ENCODE results near the gene TMEM63C. TPM values are rescaled to one million over a fixed set of nuclear protein-coding genes. Genes with fewer than 3 reads are reported as not detected.
A peak's percentile ranks its signal among the peaks of the same experiment; 100 is the strongest.

TMEM63C gene
- total RNA-seq, 1 experiment from 2014 or later: 0.77 TPM

GRCh38 chr14:77198561-77198960 lies 17.0 kb downstream of the TMEM63C start:
- DNase-seq (ENCODE audit: low spot score): no peak

GRCh38 chr14:77199590-77199989 lies 18.0 kb downstream of the TMEM63C start:
- no peak for DNase-seq (ENCODE audit: low spot score)

- no peak for DNase-seq (ENCODE audit: low spot score)
Observed at GRCh38 chr14:77200406-77200985, 18.9 kb downstream of the TMEM63C start.

- DNase-seq (ENCODE audit: low spot score): no peak
Observed at GRCh38 chr14:77201696-77202095, 20.1 kb downstream of the TMEM63C start.

- no peak for DNase-seq (ENCODE audit: low spot score)
Observed at GRCh38 chr14:77203611-77204458, 22.2 kb downstream of the TMEM63C start.

GRCh38 chr14:77204459-77204771 lies 22.8 kb downstream of the TMEM63C start:
- DNase-seq (ENCODE audit: low spot score): no peak

- no peak for DNase-seq (ENCODE audit: low spot score)
Observed at GRCh38 chr14:77204907-77205306, 23.3 kb downstream of the TMEM63C start.

- no peak for DNase-seq (ENCODE audit: low spot score)
Observed at GRCh38 chr14:77205566-77205965, 24.0 kb downstream of the TMEM63C start.

GRCh38 chr14:77206261-77206824 lies 24.7 kb downstream of the TMEM63C start:
- no peak for DNase-seq (ENCODE audit: low spot score)

GRCh38 chr14:77206877-77207389 lies 25.3 kb downstream of the TMEM63C start:
- no peak for DNase-seq (ENCODE audit: low spot score)

GRCh38 chr14:77208291-77208978 lies 26.8 kb downstream of the TMEM63C start:
- peak; percentile 44 for DNase-seq (ENCODE audit: low spot score)

GRCh38 chr14:77208979-77209318 lies 27.4 kb downstream of the TMEM63C start:
- no peak for DNase-seq (ENCODE audit: low spot score)

- DNase-seq (ENCODE audit: low spot score): no peak
Observed at GRCh38 chr14:77212097-77212870, 30.7 kb downstream of the TMEM63C start.

- DNase-seq (ENCODE audit: low spot score): peak; percentile 25
Observed at GRCh38 chr14:77212943-77213678, 31.5 kb downstream of the TMEM63C start.

GRCh38 chr14:77213679-77214016 lies 32.0 kb downstream of the TMEM63C start:
- no peak for DNase-seq (ENCODE audit: low spot score)

- DNase-seq (ENCODE audit: low spot score): no peak
Observed at GRCh38 chr14:77214216-77214615, 32.6 kb downstream of the TMEM63C start.

GRCh38 chr14:77217551-77217950 lies 36.0 kb downstream of the TMEM63C start:
- DNase-seq (ENCODE audit: low spot score): no peak

GRCh38 chr14:77219591-77219990 lies 38.0 kb downstream of the TMEM63C start:
- DNase-seq (ENCODE audit: low spot score): no peak

- DNase-seq (ENCODE audit: low spot score): no peak
Observed at GRCh38 chr14:77220246-77221017, 38.8 kb downstream of the TMEM63C start.

GRCh38 chr14:77221241-77221871 lies 39.8 kb downstream of the TMEM63C start:
- no peak for DNase-seq (ENCODE audit: low spot score)

All from H4 (cell line).